ENCODE data around the gene ARHGAP4.

ARHGAP4 gene

GRCh38 chrX:153964105-153964504, 38.0 kb upstream of the ARHGAP4 start:
- H3K4me3 ChIP-seq (ENCODE audit: low read depth, low read length), result no peak overlapping the region

GRCh38 chrX:153963546-153963945, 37.5 kb upstream of the ARHGAP4 start:
- H3K4me3 ChIP-seq (ENCODE audit: low read depth, low read length), result no peak overlapping the region

- H3K4me3 ChIP-seq (ENCODE audit: low read depth, low read length), result no peak overlapping the region
Measured at GRCh38 chrX:153961292-153961691, 35.2 kb upstream of the ARHGAP4 start.

DNA sequence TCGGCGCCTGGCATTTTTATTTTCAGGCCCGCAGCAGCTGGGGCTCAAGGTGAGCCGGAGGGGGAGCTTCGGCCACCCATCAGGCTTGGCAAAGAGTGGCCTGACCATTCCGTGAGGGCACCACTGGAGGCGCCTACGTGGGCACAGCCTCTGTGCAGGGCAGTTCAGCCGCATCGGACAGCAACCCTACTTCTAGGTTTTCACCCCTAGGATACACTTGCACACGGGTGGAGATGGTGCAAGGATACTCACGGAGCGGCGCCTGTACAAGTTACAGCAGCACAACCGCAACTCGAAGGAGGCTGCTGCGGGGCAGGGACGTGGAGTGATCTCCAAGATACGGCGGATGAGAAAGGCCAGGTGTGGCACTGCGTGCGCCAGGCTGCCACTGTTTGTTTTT, 34.7 kb upstream of the ARHGAP4 start:
- H3K4me3 ChIP-seq (ENCODE audit: low read depth, low read length), result no peak overlapping the region

DNA sequence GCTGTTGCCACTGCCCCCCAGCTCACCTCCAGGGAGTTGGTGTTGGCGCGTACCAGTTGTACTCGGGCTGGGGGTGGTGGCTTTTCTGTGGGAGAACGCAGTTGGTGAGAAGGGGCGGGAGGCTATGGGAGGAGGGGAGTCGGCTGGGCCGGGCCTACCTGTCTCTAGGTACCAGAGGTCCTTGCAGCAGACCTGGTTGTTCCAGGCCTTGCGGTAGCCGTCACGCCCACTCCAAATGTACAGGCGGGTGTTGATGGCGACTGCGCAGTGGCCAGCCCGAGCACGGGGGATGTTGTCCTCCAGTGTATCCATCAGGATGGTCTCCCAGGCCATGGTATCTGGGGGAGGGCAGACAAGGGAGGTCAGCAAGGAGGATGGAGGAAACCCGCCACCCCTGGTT, 34.0 kb upstream of the ARHGAP4 start:
- no peak overlapping the region for H3K4me3 ChIP-seq (ENCODE audit: low read depth, low read length)

- no peak overlapping the region for H3K4me3 ChIP-seq (ENCODE audit: low read depth, low read length)
Measured at GRCh38 chrX:153959649-153960048, 33.6 kb upstream of the ARHGAP4 start.

DNA sequence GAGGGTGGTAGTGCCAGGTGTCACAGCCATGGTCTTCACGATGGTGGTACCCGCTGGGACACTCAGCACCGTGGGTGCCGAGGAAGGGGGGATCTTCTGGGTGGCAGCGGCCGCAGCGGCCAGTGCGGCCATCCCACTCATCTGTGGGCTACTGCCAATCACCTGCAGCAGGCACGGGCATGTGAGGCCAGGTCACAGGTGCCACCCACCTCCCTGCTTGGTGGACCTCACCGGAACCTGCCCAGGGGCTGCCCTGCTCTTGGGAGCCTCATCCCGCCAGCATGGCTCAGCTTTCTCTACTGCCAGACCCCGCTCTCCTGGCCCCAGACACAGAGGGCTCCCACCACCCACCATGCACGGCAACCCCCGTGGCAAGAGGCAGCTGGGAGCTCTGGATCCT, 32.5 kb upstream of the ARHGAP4 start:
- H3K4me3 ChIP-seq (ENCODE audit: low read depth, low read length), result no peak overlapping the region

GRCh38 chrX:153957224-153957623, 31.2 kb upstream of the ARHGAP4 start:
- no peak overlapping the region for H3K4me3 ChIP-seq (ENCODE audit: low read depth, low read length)

GRCh38 chrX:153956044-153956907, 30.2 kb upstream of the ARHGAP4 start:
- H3K4me3 ChIP-seq (ENCODE audit: low read depth, low read length), result no peak overlapping the region

- no peak overlapping the region for H3K4me3 ChIP-seq (ENCODE audit: low read depth, low read length)
Measured at GRCh38 chrX:153955228-153955732, 29.2 kb upstream of the ARHGAP4 start.

DNA sequence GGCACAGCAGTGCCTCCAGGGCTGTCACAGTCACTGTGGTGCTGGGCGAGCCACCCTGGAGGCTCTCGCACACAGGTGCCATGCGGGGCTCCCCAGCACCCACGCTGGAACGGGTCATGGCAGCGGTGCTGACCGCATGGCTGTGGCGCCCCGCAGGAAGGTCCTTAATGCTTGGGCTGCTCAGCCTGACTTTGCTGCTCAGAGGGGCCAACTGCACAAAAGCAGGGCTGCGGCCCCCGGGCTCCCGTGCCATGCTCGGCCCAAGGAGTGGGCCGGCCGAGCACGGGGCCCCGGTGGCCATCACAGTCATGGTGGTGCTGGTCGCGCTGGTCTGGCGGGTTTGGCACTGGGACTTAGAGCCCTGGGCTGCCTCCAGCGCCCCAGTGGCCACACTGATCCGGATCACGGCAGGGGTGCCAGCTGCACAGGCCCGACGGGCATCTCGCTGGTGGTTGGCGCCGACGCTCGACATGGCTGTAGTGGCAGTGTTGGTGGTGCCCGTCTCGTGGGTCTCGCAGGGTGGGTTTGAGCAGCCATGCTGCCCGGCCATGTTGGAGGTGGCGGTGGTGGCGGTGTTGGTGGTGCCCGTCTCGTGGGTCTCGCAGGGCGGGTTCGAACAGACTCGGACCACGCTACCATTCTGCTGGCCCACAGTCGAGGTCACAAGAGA, 28.6 kb upstream of the ARHGAP4 start:
- no peak overlapping the region for H3K4me3 ChIP-seq (ENCODE audit: low read depth, low read length)

DNA sequence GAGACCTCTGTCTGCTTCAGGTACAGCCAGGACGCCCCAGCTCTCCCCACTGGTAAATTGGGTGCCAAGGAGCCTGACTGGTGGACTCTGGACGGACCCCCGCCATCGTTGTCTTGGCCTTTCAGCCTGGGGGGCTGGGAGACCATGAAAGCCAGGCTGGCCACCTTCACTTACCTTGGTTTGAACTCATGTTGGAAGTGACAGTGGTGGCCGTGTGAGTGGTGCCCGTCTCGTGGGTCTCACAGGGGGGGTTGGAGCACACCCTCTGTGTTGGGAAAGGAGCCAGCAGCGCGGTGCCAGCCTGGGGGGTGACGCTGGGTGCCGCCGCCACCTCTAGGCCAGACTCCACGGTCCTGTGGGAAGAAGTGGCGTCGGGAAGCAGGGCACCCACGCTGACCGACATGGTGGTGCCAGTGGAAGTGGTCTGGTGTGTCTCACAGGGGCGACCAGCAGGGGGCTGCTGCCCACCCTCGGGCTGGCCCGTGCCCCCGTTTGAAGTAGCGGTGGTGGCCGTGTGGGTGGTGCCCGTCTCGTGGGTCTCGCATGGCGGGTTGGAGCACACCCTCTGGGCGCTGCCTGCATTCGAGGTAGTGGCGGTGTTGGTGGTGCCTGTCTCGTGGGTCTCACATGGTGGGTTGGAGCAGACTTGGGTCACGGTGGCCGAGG, 28.0 kb upstream of the ARHGAP4 start:
- no peak overlapping the region for H3K4me3 ChIP-seq (ENCODE audit: low read depth, low read length)

DNA sequence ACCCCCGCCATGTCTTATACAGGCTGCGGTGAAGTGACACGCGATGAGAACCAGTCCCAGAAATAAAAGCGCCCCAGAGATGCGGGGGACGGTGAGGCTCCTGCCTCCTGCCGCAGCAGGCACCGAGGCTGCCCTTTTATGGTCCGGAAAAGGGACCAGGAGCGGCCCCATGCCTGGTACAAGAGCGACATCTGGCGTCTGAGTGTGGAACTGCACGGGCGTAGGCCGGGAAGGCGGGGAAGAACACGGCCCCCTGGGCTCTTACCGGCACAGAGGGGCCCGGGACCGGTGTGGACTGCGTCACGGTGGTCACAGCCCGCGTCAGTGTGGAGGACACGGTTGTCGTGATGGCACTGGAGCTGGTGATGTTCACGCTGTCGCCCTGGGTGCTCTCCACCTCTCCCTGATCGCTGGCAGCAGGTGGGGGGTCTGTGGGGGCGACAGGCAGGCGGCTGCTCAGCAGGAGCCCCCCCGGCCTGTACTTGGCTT, 27.3 kb upstream of the ARHGAP4 start:
- no peak overlapping the region for H3K4me3 ChIP-seq (ENCODE audit: low read depth, low read length)

- no peak overlapping the region for H3K4me3 ChIP-seq (ENCODE audit: low read depth, low read length)
Measured at GRCh38 chrX:153952373-153953026, 26.4 kb upstream of the ARHGAP4 start.

GRCh38 chrX:153951683-153952372, 25.8 kb upstream of the ARHGAP4 start:
- H3K4me3 ChIP-seq (ENCODE audit: low read depth, low read length), result no peak overlapping the region

- no peak overlapping the region for H3K4me3 ChIP-seq (ENCODE audit: low read depth, low read length)
Measured at GRCh38 chrX:153950127-153950526, 24.1 kb upstream of the ARHGAP4 start.

DNA sequence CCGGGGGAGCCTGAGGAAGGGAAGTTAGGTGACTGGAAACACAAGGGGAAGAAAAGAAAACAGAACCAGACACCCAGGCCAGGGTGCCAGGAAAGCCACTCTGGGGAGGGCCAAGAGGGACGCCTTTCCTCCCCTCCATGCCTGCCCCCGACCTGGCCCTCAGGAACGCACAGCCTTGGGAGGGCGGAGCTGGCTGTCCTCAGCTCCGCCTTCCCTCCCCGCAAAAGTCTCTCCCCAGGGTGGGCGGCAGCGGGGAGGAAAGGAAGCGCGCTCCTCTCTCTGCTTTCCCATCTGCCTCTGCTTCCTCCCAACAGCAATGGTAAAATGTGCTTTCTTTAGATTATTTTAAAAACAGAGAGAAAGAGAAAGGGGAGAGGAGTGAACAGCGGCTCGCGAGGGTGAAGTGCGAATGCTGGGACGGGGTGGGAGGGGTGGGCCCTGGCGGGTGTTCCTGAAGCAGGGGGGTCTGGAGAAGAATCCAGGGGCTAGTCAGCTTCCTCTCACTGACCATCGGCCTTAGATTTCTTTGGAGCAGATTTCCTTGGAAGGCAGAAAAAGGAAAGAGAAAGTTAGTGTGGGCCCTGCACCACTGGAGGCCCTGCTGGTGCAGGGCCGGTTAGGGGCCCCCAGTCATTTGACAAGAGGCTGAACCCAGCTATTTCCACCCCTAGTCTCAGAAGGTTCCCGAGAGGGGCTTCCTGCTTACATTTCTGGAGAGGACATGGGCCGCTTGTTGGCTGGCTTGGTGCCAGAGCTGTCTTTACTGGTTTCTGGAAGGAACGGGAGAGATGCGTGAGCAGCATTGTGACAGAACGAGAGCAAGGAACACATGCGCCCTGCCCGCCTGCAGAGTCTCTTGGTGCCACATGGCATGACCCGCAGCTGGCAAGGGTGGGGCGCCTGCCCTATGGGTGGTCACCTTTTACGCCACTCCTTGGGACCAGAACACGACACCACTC, 23.1 kb upstream of the ARHGAP4 start:
- no peak overlapping the region for H3K4me3 ChIP-seq (ENCODE audit: low read depth, low read length)

DNA sequence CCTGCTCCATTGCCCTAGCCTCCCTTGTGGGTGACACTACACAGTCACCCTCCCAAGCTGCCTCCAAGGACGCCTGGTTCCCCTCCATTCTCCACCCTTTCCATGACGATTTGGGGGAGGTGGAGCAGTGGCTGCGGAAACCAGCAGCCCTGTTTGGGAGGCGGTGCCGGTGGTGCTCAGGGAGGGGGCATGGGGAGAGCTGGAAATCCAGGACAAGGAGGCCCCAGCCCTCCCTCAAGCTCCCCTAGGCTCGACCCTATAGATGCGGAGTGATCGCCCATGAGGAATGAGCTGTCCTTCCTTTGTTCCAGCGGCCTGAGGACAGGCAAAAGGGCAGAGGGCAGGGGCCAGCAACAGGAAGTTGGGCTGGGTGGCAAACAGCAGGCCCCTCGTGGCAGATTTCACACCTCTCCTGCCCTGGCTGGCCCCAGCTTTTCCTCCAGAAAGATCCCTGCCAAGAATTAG, 22.0 kb upstream of the ARHGAP4 start:
- H3K4me3 ChIP-seq (ENCODE audit: low read depth, low read length), result no peak overlapping the region
